ENCODE measurements around the gene FOLR3. TPM values are rescaled to one million over a fixed set of nuclear protein-coding genes. Genes with fewer than 3 reads are reported as not detected.
"Not testable (repeated sequence)": the region's sequence is repeated elsewhere in the genome, so short reads cannot be mapped to it uniquely, and the experiment has no call there.

FOLR3 gene
- total and polyA plus RNA-seq, 5 donors from 2014 or later: 0.32 TPM; not detected in 4

GRCh38 chr11:72150882-72151281 is 15.4 kb downstream of the FOLR3 start:
- H3K4me1 ChIP-seq (ENCODE audit: control insufficient read depth, insufficient read depth, low read length, poor library complexity, severe bottlenecking): no peaks in the 10 kb centered on the region
- Mint-ChIP-seq H3K36me3 (no peaks in the 10 kb centered on the region), H3K9me3 (peaks cover 0 to 2% (median 0%) of the 10 kb centered on the region in 7 donors), H3K4me3 (no peak overlapping the region), H3K27ac (no peak overlapping the region), H3K4me1 (no peaks in the 10 kb centered on the region), H3K27me3 (peaks cover 24% of the 10 kb centered on the region)
- H3K27me3 ChIP-seq (ENCODE audit: control insufficient read depth, insufficient read depth, low read length): no peaks in the 10 kb centered on the region
- DNase-seq: no peak
- H3K36me3 ChIP-seq (ENCODE audit: control insufficient read depth, insufficient read depth, low read length): no peaks in the 10 kb centered on the region
- no peak overlapping the region for H3K4me3 ChIP-seq (ENCODE audit: low read depth, low read length)
- H3K9me3 ChIP-seq (ENCODE audit: control insufficient read depth in 2 of 2, low read length in 2 of 2): no peaks in the 10 kb centered on the region
- ATAC-seq (ENCODE audit: low read depth in 2 of 2): no peak
- H3K27ac ChIP-seq (ENCODE audit: insufficient read depth, low read length, poor library complexity, severe bottlenecking): no peak overlapping the region

- not testable (repeated sequence) for H3K4me3 ChIP-seq (ENCODE audit: low read depth, low read length); H3K9me3 ChIP-seq (ENCODE audit: control insufficient read depth in 2 of 2, low read length in 2 of 2); H3K9me3 Mint-ChIP-seq; H3K4me1 Mint-ChIP-seq; H3K27me3 ChIP-seq (ENCODE audit: control insufficient read depth, insufficient read depth, low read length); H3K4me1 ChIP-seq (ENCODE audit: control insufficient read depth, insufficient read depth, low read length, poor library complexity, severe bottlenecking); ATAC-seq (ENCODE audit: low read depth in 2 of 2); DNase-seq; H3K36me3 ChIP-seq (ENCODE audit: control insufficient read depth, insufficient read depth, low read length); H3K4me3 Mint-ChIP-seq; H3K27ac Mint-ChIP-seq; H3K36me3 Mint-ChIP-seq; H3K27ac ChIP-seq (ENCODE audit: insufficient read depth, low read length, poor library complexity, severe bottlenecking)
- peaks cover 44% of the 10 kb centered on the region for H3K27me3 Mint-ChIP-seq
Observed at GRCh38 chr11:72153874-72154273, 18.3 kb downstream of the FOLR3 start.

GRCh38 chr11:72154816-72155215 is 19.3 kb downstream of the FOLR3 start:
- H3K4me1 Mint-ChIP-seq: no peaks in the 10 kb centered on the region
- H3K9me3 Mint-ChIP-seq: peaks cover 0 to 2% (median 0%) of the 10 kb centered on the region in 7 donors
- Histone ChIP-seq H3K4me1 (ENCODE audit: control insufficient read depth, insufficient read depth, low read length, poor library complexity, severe bottlenecking) (no peaks in the 10 kb centered on the region), H3K4me3 (ENCODE audit: low read depth, low read length) (no peak overlapping the region), H3K27ac (ENCODE audit: insufficient read depth, low read length, poor library complexity, severe bottlenecking) (no peak overlapping the region), H3K9me3 (ENCODE audit: control insufficient read depth in 2 of 2, low read length in 2 of 2) (no peaks in the 10 kb centered on the region), H3K27me3 (ENCODE audit: control insufficient read depth, insufficient read depth, low read length) (no peaks in the 10 kb centered on the region), H3K36me3 (ENCODE audit: control insufficient read depth, insufficient read depth, low read length) (no peaks in the 10 kb centered on the region)
- no peaks in the 10 kb centered on the region for H3K36me3 Mint-ChIP-seq
- peaks cover 47% of the 10 kb centered on the region for H3K27me3 Mint-ChIP-seq
- DNase-seq: no peak
- no peak for ATAC-seq (ENCODE audit: low read depth in 2 of 2)
- no peak overlapping the region for H3K27ac Mint-ChIP-seq
- no peak overlapping the region for H3K4me3 Mint-ChIP-seq

- Mint-ChIP-seq H3K4me1 (no peaks in the 10 kb centered on the region), H3K4me3 (no peak overlapping the region), H3K36me3 (no peaks in the 10 kb centered on the region), H3K27ac (no peak overlapping the region), H3K9me3 (peaks cover 0 to 2% (median 0%) of the 10 kb centered on the region in 7 donors), H3K27me3 (peaks cover 55% of the 10 kb centered on the region)
- H3K4me3 ChIP-seq (ENCODE audit: low read depth, low read length): no peak overlapping the region
- no peak overlapping the region for H3K27ac ChIP-seq (ENCODE audit: insufficient read depth, low read length, poor library complexity, severe bottlenecking)
- H3K27me3 ChIP-seq (ENCODE audit: control insufficient read depth, insufficient read depth, low read length): no peaks in the 10 kb centered on the region
- H3K9me3 ChIP-seq (ENCODE audit: control insufficient read depth in 2 of 2, low read length in 2 of 2): no peaks in the 10 kb centered on the region
- H3K4me1 ChIP-seq (ENCODE audit: control insufficient read depth, insufficient read depth, low read length, poor library complexity, severe bottlenecking): no peaks in the 10 kb centered on the region
- no peaks in the 10 kb centered on the region for H3K36me3 ChIP-seq (ENCODE audit: control insufficient read depth, insufficient read depth, low read length)
- no peak for ATAC-seq (ENCODE audit: low read depth in 2 of 2)
- DNase-seq: no peak
Observed at GRCh38 chr11:72155751-72156150, 20.2 kb downstream of the FOLR3 start.

- peaks cover 0 to 2% (median 0%) of the 10 kb centered on the region in 7 donors for H3K9me3 Mint-ChIP-seq
- H3K27me3 Mint-ChIP-seq: peaks cover 55% of the 10 kb centered on the region
- no peaks in the 10 kb centered on the region for H3K4me1 Mint-ChIP-seq
- Histone ChIP-seq H3K4me3 (ENCODE audit: low read depth, low read length) (no peak overlapping the region), H3K4me1 (ENCODE audit: control insufficient read depth, insufficient read depth, low read length, poor library complexity, severe bottlenecking) (no peaks in the 10 kb centered on the region), H3K27ac (ENCODE audit: insufficient read depth, low read length, poor library complexity, severe bottlenecking) (no peak overlapping the region), H3K27me3 (ENCODE audit: control insufficient read depth, insufficient read depth, low read length) (peaks cover 5% of the 10 kb centered on the region), H3K36me3 (ENCODE audit: control insufficient read depth, insufficient read depth, low read length) (no peaks in the 10 kb centered on the region), H3K9me3 (ENCODE audit: control insufficient read depth in 2 of 2, low read length in 2 of 2) (no peaks in the 10 kb centered on the region)
- H3K27ac Mint-ChIP-seq: no peak overlapping the region
- no peaks in the 10 kb centered on the region for H3K36me3 Mint-ChIP-seq
- no peak for DNase-seq
- no peak for ATAC-seq (ENCODE audit: low read depth in 2 of 2)
- H3K4me3 Mint-ChIP-seq: no peak overlapping the region
Observed at GRCh38 chr11:72157131-72157530, 21.6 kb downstream of the FOLR3 start.

- H3K27me3 ChIP-seq (ENCODE audit: control insufficient read depth, insufficient read depth, low read length): peaks cover 5% of the 10 kb centered on the region
- Mint-ChIP-seq H3K9me3 (peaks cover 0 to 2% (median 0%) of the 10 kb centered on the region in 7 donors), H3K4me1 (no peaks in the 10 kb centered on the region), H3K27me3 (peaks cover 54% of the 10 kb centered on the region), H3K27ac (no peak overlapping the region), H3K4me3 (no peak overlapping the region), H3K36me3 (no peaks in the 10 kb centered on the region)
- H3K27ac ChIP-seq (ENCODE audit: insufficient read depth, low read length, poor library complexity, severe bottlenecking): no peak overlapping the region
- no peaks in the 10 kb centered on the region for H3K36me3 ChIP-seq (ENCODE audit: control insufficient read depth, insufficient read depth, low read length)
- no peak overlapping the region for H3K4me3 ChIP-seq (ENCODE audit: low read depth, low read length)
- H3K4me1 ChIP-seq (ENCODE audit: control insufficient read depth, insufficient read depth, low read length, poor library complexity, severe bottlenecking): no peaks in the 10 kb centered on the region
- no peaks in the 10 kb centered on the region for H3K9me3 ChIP-seq (ENCODE audit: control insufficient read depth in 2 of 2, low read length in 2 of 2)
- no peak for DNase-seq
- ATAC-seq (ENCODE audit: low read depth in 2 of 2): no peak
Observed at GRCh38 chr11:72160319-72160718, 24.8 kb downstream of the FOLR3 start.

- Histone ChIP-seq H3K27me3 (ENCODE audit: control insufficient read depth, insufficient read depth, low read length) (peaks cover 5% of the 10 kb centered on the region), H3K4me3 (ENCODE audit: low read depth, low read length) (no peak overlapping the region), H3K36me3 (ENCODE audit: control insufficient read depth, insufficient read depth, low read length) (no peaks in the 10 kb centered on the region), H3K4me1 (ENCODE audit: control insufficient read depth, insufficient read depth, low read length, poor library complexity, severe bottlenecking) (no peaks in the 10 kb centered on the region), H3K27ac (ENCODE audit: insufficient read depth, low read length, poor library complexity, severe bottlenecking) (no peak overlapping the region), H3K9me3 (ENCODE audit: control insufficient read depth in 2 of 2, low read length in 2 of 2) (no peaks in the 10 kb centered on the region)
- no peaks in the 10 kb centered on the region for H3K4me1 Mint-ChIP-seq
- no peaks in the 10 kb centered on the region for H3K36me3 Mint-ChIP-seq
- peaks cover 40% of the 10 kb centered on the region for H3K27me3 Mint-ChIP-seq
- H3K4me3 Mint-ChIP-seq: no peak overlapping the region
- H3K27ac Mint-ChIP-seq: no peak overlapping the region
- H3K9me3 Mint-ChIP-seq: no peaks in the 10 kb centered on the region
- DNase-seq (no peak), ATAC-seq (ENCODE audit: low read depth in 2 of 2) (no peak)
Observed at GRCh38 chr11:72162891-72163492, 27.5 kb downstream of the FOLR3 start.

- H3K27me3 Mint-ChIP-seq: peaks cover 37% of the 10 kb centered on the region
- H3K4me1 Mint-ChIP-seq; H3K27ac ChIP-seq (ENCODE audit: insufficient read depth, low read length, poor library complexity, severe bottlenecking); H3K4me3 ChIP-seq (ENCODE audit: low read depth, low read length); DNase-seq; H3K9me3 Mint-ChIP-seq; ATAC-seq (ENCODE audit: low read depth in 2 of 2); H3K4me3 Mint-ChIP-seq; H3K27me3 ChIP-seq (ENCODE audit: control insufficient read depth, insufficient read depth, low read length); H3K36me3 Mint-ChIP-seq; H3K9me3 ChIP-seq (ENCODE audit: control insufficient read depth in 2 of 2, low read length in 2 of 2); H3K36me3 ChIP-seq (ENCODE audit: control insufficient read depth, insufficient read depth, low read length); H3K4me1 ChIP-seq (ENCODE audit: control insufficient read depth, insufficient read depth, low read length, poor library complexity, severe bottlenecking); H3K27ac Mint-ChIP-seq: not testable (repeated sequence)
Observed at GRCh38 chr11:72164187-72164586, 28.7 kb downstream of the FOLR3 start.
